G401 (cell line): ENCODE results near the gene CLTCL1. TPM values are rescaled to one million over a fixed set of nuclear protein-coding genes. Genes with fewer than 3 reads are reported as not detected.
"Not testable (repeated sequence)": the region's sequence is repeated elsewhere in the genome, so short reads cannot be mapped to it uniquely, and the experiment has no call there.

Source experiments
- DNase-seq: peaks from one replicate; pipeline ENCODE4 v3.0.0-alpha.2; 2015; ENCODE audit warnings: low spot score
- in situ Hi-C: cut with HindIII; loops from 2 replicates; pipeline ENCODE4 v1.10.0; 2016; ENCODE audit warnings: low sequenced_read_pairs, mixed read lengths
- total RNA-seq: library from RNA; depleted of rRNA; stranded (reverse); fragments of >200 nt; shearing (Covaris generic); gene quantifications from 2 replicates; pipeline ENCODE4 v1.2.3, GENCODE V29; 2014

CLTCL1 gene
- total RNA-seq, 1 experiment from 2014 or later: 9.4 TPM

GRCh38 chr22:19292458-19293230 lies 1.1 kb upstream of the CLTCL1 start:
- in situ Hi-C loops: no loop called here
- DNase-seq: peak; percentile 16

GRCh38 chr22:19291218-19291579 lies 320 bp downstream of the CLTCL1 start:
- no peak for DNase-seq
- in situ Hi-C loops: no loop called here

GRCh38 chr22:19290400-19291217 lies 910 bp downstream of the CLTCL1 start:
- peak; percentile 25 for DNase-seq
- in situ Hi-C loops: no loop called here

GRCh38 chr22:19289475-19290161 lies 1.9 kb downstream of the CLTCL1 start:
- no peak for DNase-seq
- in situ Hi-C loops: no loop called here

GRCh38 chr22:19287889-19288288 lies 3.6 kb downstream of the CLTCL1 start:
- in situ Hi-C loops: no loop called here

GRCh38 chr22:19287076-19287707 lies 4.3 kb downstream of the CLTCL1 start:
- DNase-seq: peak; percentile 18
- in situ Hi-C loops: no loop called here

More at GRCh38 chr22:19287889-19288288, 3.6 kb downstream of the CLTCL1 start:
- DNase-seq: no peak

- in situ Hi-C loops: no loop called here
- DNase-seq: no peak
These were observed 5.7 kb downstream of the CLTCL1 start for GRCh38 chr22:19285831-19286230.

- DNase-seq, in situ Hi-C loops: not testable (repeated sequence)
These were observed 12.4 kb downstream of the CLTCL1 start for GRCh38 chr22:19279143-19279542.

- DNase-seq: no peak
- in situ Hi-C loops: no loop called here
These were observed 13.7 kb downstream of the CLTCL1 start for GRCh38 chr22:19277785-19278184.

- no peak for DNase-seq
These were observed 15.5 kb downstream of the CLTCL1 start for GRCh38 chr22:19275919-19276600.

GRCh38 chr22:19275513-19275912 lies 16.0 kb downstream of the CLTCL1 start:
- DNase-seq: no peak
- in situ Hi-C loops: no loop called here

More at GRCh38 chr22:19275919-19276600, 15.5 kb downstream of the CLTCL1 start:
- in situ Hi-C loops: no loop called here

GRCh38 chr22:19275104-19275503 lies 16.4 kb downstream of the CLTCL1 start:
- in situ Hi-C loops: no loop called here
- no peak for DNase-seq

GRCh38 chr22:19271856-19272535 lies 19.5 kb downstream of the CLTCL1 start:
- in situ Hi-C loops: no loop called here
- DNase-seq: no peak

- in situ Hi-C loops: no loop called here
- DNase-seq: no peak
These were observed 20.2 kb downstream of the CLTCL1 start for GRCh38 chr22:19271273-19271855.

- in situ Hi-C loops: no loop called here
- DNase-seq: no peak
These were observed 20.6 kb downstream of the CLTCL1 start for GRCh38 chr22:19270873-19271272.

GRCh38 chr22:19266547-19267086 lies 24.9 kb downstream of the CLTCL1 start:
- DNase-seq: no peak
- in situ Hi-C loops: no loop called here

GRCh38 chr22:19265779-19266178 lies 25.7 kb downstream of the CLTCL1 start:
- in situ Hi-C loops: no loop called here
- DNase-seq: no peak

- DNase-seq: no peak
- in situ Hi-C loops: no loop called here
These were observed 30.7 kb downstream of the CLTCL1 start for GRCh38 chr22:19260804-19261203.
